Right renal cortex interstitium (tissue), 3 donors: ENCODE results near the gene NSUN6. TPM values are rescaled to one million over a fixed set of nuclear protein-coding genes. Genes with fewer than 3 reads are reported as not detected.

Experiments used
- DNase-seq, 3 donors: peaks; one replicate each; pipeline ENCODE4 v3.0.0-alpha.2; 2013; ENCODE audit warnings: low read depth in 3 of 3, low spot score in 2 of 3
- polyA plus RNA-seq, 3 donors: library from polyadenylated mRNA; unstranded; fragments of 120-200 nt; gene quantifications; one replicate each; pipeline ENCODE4 v1.2.1, GENCODE V29; 2013; ENCODE audit not compliant: insufficient read length in 3 of 3

Gene NSUN6
- 10 to 100 TPM; 20.0 to 22.7 (median 21.3) TPM for polyA plus RNA-seq

DNA sequence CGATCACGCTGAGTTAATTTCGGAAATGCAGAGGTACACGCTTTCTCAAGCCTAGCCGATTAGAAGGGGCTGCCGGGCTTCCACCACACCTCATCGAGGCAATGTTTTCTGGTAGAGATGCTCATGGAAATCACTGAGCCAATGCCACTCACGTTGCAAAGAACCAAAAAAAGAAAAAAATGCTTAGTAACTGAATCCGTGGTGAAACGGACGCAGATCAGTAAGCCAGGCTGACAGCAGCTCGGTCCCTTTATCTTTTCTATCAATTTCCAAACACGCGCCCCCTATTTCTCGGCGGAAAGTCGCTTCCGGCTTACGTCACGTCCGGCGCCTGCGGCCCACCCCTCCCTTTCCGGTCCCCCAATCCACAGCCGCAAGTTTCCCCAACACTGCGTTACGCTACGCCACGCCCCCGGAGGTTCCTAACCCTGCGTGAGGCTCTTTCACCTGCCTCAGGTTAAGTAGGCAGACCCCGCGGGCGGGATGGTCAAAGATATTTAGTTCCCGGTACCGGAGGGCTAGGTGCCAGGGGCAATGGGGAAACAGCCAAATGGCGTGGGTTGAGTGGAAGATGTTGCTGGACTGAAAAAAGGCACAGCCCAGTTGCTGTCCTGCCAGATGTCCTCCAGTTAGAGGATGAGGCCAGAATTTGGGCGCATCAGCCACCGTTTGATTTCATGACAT, at the start of gene NSUN6:
TSS of gene NSUN6 (minus strand) at position 264 of the 684 bp plus-strand sequence. CDS start 384 bp downstream, outside the sequence.
- DNase-seq: peak; percentile 77 to 84 (median 83)

- DNase-seq: no peak
Measured at GRCh38 chr10:18699849-18700840, 48.8 kb upstream of the NSUN6 start.

GRCh38 chr10:18690541-18690940, 39.2 kb upstream of the NSUN6 start:
- DNase-seq: no peak

- DNase-seq: no peak
Measured at GRCh38 chr10:18689498-18689897, 38.1 kb upstream of the NSUN6 start.

GRCh38 chr10:18687706-18688105, 36.3 kb upstream of the NSUN6 start:
- no peak for DNase-seq

DNA sequence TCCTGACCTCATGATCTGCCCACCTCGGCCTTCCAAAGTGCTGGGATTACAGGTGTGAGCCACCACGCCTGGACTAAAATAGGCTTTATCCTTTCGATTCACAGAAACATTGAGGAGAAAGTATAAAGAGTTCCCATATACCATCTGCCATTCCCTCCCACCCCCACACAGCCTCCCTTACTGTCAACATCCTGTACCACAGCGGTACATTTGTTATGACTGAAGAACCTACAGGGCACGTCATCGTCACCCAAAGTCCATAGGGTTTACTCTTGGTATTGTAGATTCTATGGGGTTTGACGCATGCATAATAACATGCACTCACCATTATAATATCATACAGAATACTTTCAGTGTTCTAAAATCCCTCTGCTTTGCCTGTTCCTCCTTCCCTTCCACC, 35.8 kb upstream of the NSUN6 start:
- DNase-seq: no peak

DNA sequence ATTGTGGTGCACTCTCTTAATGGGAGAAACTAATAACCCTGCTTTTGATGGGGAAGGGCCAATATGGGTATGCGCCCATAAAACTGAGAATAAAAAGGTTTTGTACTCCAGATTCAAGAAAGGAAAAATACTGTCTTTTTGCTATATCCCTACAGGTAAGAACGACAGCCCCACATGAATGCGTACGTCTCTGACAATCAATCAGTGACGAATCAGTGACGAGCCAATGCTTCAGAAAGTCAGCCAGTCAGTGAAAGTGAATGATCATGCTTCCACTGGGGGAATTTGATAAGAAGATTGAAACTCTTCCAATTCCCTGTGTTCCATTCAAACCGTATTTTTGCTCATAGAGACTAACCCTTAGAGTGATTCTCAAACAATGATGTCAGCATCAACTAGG, 34.2 kb upstream of the NSUN6 start:
- DNase-seq: no peak

GRCh38 chr10:18684953-18685352, 33.6 kb upstream of the NSUN6 start:
- no peak for DNase-seq

- DNase-seq: no peak
Measured at GRCh38 chr10:18684416-18684815, 33.0 kb upstream of the NSUN6 start.

- no peak for DNase-seq
Measured at GRCh38 chr10:18683427-18683826, 32.0 kb upstream of the NSUN6 start.

DNA sequence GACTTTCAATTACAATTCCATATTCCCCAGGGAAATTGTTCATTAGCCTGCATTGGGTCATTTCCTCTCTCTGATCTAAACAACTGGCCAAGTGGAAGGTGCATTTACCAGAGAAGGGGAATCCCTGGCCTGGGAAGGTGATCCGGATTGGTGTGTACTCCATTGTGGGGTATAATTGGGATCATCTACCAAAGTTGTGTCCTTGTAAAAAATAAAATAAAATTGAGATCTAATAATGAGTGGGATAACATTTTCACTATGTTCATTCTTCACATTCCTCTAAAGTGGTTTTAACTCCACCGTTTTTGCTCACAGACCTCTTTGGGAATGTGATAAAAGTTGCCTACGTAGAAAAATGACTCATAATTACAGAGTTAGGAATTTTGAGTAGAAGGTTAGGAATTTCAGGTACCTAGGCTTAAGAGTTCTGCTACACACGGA, 30.6 kb upstream of the NSUN6 start:
- DNase-seq: no peak

DNA sequence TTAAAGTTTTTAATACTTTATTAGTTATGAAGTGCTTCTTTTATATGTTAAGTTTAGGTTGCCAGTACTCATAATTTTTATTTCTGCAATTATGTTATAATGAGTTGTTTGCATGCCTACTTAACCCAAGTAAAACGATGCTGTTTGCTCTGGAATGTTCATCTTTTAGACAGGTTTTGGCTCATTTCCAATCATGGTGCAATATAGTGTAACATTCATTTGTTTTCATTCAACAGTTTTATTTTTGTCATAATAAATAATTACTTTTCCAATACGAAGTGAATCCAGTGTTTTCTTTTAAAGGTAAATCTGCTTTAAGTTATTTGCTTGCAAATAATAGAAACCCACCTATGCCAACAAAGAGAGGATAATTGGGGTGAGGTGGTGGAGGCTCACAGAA, 30.0 kb upstream of the NSUN6 start:
- no peak for DNase-seq

DNA sequence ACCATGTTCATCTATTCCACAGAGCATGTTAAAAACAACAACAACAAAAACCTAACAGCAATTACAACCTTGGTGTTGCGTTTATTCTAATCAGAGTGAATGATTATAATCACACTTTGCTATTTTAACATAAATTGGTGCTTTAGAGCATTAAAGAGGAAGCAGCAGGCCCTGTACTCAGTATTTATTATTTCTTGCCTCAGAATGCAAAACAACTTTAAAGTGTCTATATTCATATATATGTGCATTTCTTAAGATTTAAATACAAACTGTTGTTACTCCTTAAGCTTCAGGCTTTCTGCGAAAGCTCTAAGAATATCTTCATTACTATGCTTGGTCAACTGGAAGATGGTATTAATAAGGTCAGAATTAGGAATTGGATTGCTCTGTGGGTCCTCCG, 29.4 kb upstream of the NSUN6 start:
- DNase-seq: no peak

DNA sequence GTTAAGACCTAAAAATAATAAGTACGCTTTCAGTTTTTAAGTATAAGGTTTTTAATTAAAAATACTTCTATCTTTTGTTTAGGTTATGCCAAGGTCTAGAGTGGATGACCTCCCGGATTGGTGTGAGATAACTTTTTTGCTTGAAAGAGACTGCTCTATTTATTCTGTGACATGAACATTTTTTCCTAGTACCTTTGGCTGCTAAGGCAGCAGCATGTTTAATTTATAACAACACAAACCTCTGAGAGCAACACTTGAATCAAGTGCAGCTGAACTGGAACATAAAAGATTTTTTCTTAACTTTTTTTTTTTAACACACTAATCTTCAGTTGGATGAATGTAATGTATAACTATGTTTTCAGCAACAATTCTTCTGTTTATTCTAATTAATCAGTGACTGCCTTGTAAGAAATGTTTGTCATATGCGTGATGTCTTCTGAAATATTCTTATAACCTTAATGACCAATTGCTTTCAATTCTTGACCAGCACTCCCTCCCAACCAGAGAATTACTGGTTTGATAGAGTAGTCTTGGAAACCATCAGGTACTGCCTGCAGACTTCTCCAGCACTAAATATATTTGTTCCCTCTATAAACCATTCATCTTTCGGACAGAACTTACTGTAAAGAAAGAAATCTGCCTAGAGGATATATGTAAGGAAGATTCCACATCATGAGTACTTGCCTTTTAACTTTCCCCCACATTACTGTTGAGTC, 23.9 kb upstream of the NSUN6 start:
- DNase-seq: no peak

GRCh38 chr10:18668026-18668425, 16.6 kb upstream of the NSUN6 start:
- no peak for DNase-seq

GRCh38 chr10:18666810-18667209, 15.4 kb upstream of the NSUN6 start:
- DNase-seq: no peak

DNA sequence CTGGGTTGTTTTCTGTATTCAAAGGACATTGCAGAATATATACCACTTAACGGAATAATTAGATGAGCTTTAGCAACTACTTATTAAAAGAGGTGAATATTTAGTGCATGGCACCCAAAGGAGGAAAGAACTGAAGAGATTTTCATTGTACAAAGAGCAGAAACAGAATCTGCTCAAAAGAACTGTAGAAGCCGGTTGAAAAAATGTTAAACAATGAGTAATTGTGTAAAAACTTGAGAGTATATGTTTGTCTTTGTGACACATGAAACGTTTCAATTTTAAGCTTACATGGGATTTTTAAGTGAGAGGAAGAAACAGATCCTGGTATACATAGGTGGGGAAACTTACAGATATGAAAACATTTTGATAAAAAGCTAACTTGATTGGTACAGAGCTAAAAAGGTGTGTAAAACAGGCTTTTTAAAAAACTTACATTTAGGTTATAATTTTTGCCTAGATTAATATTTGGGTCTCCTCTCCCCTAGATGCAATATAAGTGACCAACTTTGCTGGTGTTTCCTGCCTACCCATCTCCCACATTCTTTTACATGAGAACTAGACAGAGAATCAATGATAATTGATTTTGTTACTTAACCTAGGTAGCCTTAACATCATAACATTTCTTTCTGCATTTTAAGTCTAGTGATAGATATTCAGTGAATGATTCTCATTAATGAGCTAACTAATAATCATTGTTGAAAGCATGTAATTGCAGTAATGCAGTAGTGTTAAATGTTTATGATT, 14.6 kb upstream of the NSUN6 start:
- DNase-seq: no peak

GRCh38 chr10:18664841-18665478, 13.6 kb upstream of the NSUN6 start:
- DNase-seq: no peak

GRCh38 chr10:18660816-18661431, 9.5 kb upstream of the NSUN6 start:
- DNase-seq: no peak
